ENCODE data around the gene TRPV3. TPM values are rescaled to one million over a fixed set of nuclear protein-coding genes. Genes with fewer than 3 reads are reported as not detected.

TRPV3 gene
- total RNA-seq, 1 donor from 2014 or later: 0.16 TPM

DNA sequence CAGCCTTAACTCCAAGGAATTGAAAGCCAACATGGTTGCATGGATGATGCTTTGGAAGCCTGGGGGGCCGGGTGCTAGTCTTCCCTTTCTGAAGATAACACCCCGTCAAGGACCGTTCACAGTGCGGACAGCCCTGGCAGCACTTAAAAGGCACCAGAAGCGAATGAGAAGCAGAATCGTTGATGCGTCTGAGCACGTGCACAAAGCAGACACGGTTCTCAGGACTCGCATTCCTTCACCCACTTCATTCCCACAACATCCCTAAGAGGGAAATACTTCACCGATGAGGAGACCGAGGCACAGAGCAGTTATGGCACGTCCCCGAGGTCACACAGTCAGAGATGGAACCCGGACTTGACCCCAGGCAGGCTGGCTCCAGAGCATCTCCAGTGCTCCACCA is 37.4 kb upstream of the TRPV3 start:
- no peak overlapping the region for H3K4me3 Mint-ChIP-seq (ENCODE audit: unreplicated experiment)
- no peak overlapping the region for H2AFZ ChIP-seq (ENCODE audit: low read depth, low read length)
- H4K20me1 ChIP-seq (ENCODE audit: insufficient read depth, low read length): no peaks in the 10 kb centered on the region

GRCh38 chr17:3594051-3594800 is 36.6 kb upstream of the TRPV3 start:
- Histone ChIP-seq H3K4me1 (ENCODE audit: insufficient read depth, low read length) (peaks cover 17% of the 10 kb centered on the region), H3K36me3 (ENCODE audit: insufficient read depth, low read length) (no peaks in the 10 kb centered on the region), H3K4me2 (ENCODE audit: low read length) (peak overlapping the region; percentile 78), H3K4me3 (ENCODE audit: insufficient read depth, low read depth, low read length) (no peak overlapping the region), H3K27me3 (ENCODE audit: insufficient read depth, low read length) (no peaks in the 10 kb centered on the region), H2AFZ (ENCODE audit: low read depth, low read length) (no peak overlapping the region), H4K20me1 (ENCODE audit: insufficient read depth, low read length) (no peaks in the 10 kb centered on the region), H3K79me2 (ENCODE audit: insufficient read depth, low read length) (no peaks in the 10 kb centered on the region), H3K9me3 (ENCODE audit: insufficient read depth, low read depth, low read length) (no peaks in the 10 kb centered on the region), H3K27ac (ENCODE audit: low read depth, low read length) (peak overlapping the region; percentile 93), H3K9ac (ENCODE audit: low read length) (peak overlapping the region; percentile 77)
- no peak overlapping the region for H3K27ac Mint-ChIP-seq (ENCODE audit: unreplicated experiment)
- DNase-seq (ENCODE audit: low read depth): peak; percentile 86
- H3K27me3 Mint-ChIP-seq (ENCODE audit: low read depth, unreplicated experiment): no peaks in the 10 kb centered on the region
- no peaks in the 10 kb centered on the region for H3K9me3 Mint-ChIP-seq (ENCODE audit: unreplicated experiment)
- H3K4me1 Mint-ChIP-seq (ENCODE audit: low read depth, unreplicated experiment): peaks cover 8% of the 10 kb centered on the region
- H3K36me3 Mint-ChIP-seq (ENCODE audit: low read depth, unreplicated experiment): peaks cover 16% of the 10 kb centered on the region
- H3K4me3 Mint-ChIP-seq (ENCODE audit: unreplicated experiment): no peak overlapping the region
- no peak for TF ChIP-seq EZH2 (IDR thresholded peaks at IDR 0.05; ENCODE audit: insufficient read depth, low read length)
- TF ChIP-seq, protein P1, sequence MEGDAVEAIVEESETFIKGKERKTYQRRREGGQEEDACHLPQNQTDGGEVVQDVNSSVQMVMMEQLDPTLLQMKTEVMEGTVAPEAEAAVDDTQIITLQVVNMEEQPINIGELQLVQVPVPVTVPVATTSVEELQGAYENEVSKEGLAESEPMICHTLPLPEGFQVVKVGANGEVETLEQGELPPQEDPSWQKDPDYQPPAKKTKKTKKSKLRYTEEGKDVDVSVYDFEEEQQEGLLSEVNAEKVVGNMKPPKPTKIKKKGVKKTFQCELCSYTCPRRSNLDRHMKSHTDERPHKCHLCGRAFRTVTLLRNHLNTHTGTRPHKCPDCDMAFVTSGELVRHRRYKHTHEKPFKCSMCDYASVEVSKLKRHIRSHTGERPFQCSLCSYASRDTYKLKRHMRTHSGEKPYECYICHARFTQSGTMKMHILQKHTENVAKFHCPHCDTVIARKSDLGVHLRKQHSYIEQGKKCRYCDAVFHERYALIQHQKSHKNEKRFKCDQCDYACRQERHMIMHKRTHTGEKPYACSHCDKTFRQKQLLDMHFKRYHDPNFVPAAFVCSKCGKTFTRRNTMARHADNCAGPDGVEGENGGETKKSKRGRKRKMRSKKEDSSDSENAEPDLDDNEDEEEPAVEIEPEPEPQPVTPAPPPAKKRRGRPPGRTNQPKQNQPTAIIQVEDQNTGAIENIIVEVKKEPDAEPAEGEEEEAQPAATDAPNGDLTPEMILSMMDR (IDR thresholded peaks at IDR 0.05; ENCODE audit: insufficient read depth, low read depth, low read length): no peak
- FAIRE-seq: no peak

More for the DNA sequence above, 37.4 kb upstream of the TRPV3 start:
- H3K36me3 Mint-ChIP-seq (ENCODE audit: low read depth, unreplicated experiment): peaks cover 11% of the 10 kb centered on the region
- Histone ChIP-seq H3K27ac (ENCODE audit: low read depth, low read length) (peak overlapping the region; percentile 93), H3K36me3 (ENCODE audit: insufficient read depth, low read length) (no peaks in the 10 kb centered on the region), H3K79me2 (ENCODE audit: insufficient read depth, low read length) (no peaks in the 10 kb centered on the region), H3K4me2 (ENCODE audit: low read length) (peak overlapping the region; percentile 78), H3K4me3 (ENCODE audit: insufficient read depth, low read depth, low read length) (no peak overlapping the region), H3K4me1 (ENCODE audit: insufficient read depth, low read length) (peaks cover 17% of the 10 kb centered on the region), H3K9me3 (ENCODE audit: insufficient read depth, low read depth, low read length) (no peaks in the 10 kb centered on the region), H3K27me3 (ENCODE audit: insufficient read depth, low read length) (no peaks in the 10 kb centered on the region), H3K9ac (ENCODE audit: low read length) (peak overlapping the region; percentile 77)
- no peaks in the 10 kb centered on the region for H3K27me3 Mint-ChIP-seq (ENCODE audit: low read depth, unreplicated experiment)
- TF ChIP-seq, protein P1 (IDR thresholded peaks at IDR 0.05; ENCODE audit: insufficient read depth, low read depth, low read length): no peak
- TF ChIP-seq EZH2 (IDR thresholded peaks at IDR 0.05; ENCODE audit: insufficient read depth, low read length): no peak
- FAIRE-seq: no peak
- H3K27ac Mint-ChIP-seq (ENCODE audit: unreplicated experiment): peak overlapping the region; percentile 69
- DNase-seq (ENCODE audit: low read depth): peak; percentile 64
- no peaks in the 10 kb centered on the region for H3K9me3 Mint-ChIP-seq (ENCODE audit: unreplicated experiment)
- peaks cover 8% of the 10 kb centered on the region for H3K4me1 Mint-ChIP-seq (ENCODE audit: low read depth, unreplicated experiment)

- no peak overlapping the region for H3K4me3 Mint-ChIP-seq (ENCODE audit: unreplicated experiment)
- Histone ChIP-seq H3K27me3 (ENCODE audit: insufficient read depth, low read length) (no peaks in the 10 kb centered on the region), H3K4me3 (ENCODE audit: insufficient read depth, low read depth, low read length) (no peak overlapping the region), H3K9me3 (ENCODE audit: insufficient read depth, low read depth, low read length) (no peaks in the 10 kb centered on the region), H3K4me2 (ENCODE audit: low read length) (no peak overlapping the region), H2AFZ (ENCODE audit: low read depth, low read length) (no peak overlapping the region), H4K20me1 (ENCODE audit: insufficient read depth, low read length) (no peaks in the 10 kb centered on the region), H3K27ac (ENCODE audit: low read depth, low read length) (peak overlapping the region; percentile 38), H3K36me3 (ENCODE audit: insufficient read depth, low read length) (no peaks in the 10 kb centered on the region), H3K4me1 (ENCODE audit: insufficient read depth, low read length) (peaks cover 17% of the 10 kb centered on the region), H3K9ac (ENCODE audit: low read length) (peak overlapping the region; percentile 35), H3K79me2 (ENCODE audit: insufficient read depth, low read length) (no peaks in the 10 kb centered on the region)
- no peak for TF ChIP-seq EZH2 (IDR thresholded peaks at IDR 0.05; ENCODE audit: insufficient read depth, low read length)
- TF ChIP-seq, protein P1 (IDR thresholded peaks at IDR 0.05; ENCODE audit: insufficient read depth, low read depth, low read length): no peak
- no peaks in the 10 kb centered on the region for H3K9me3 Mint-ChIP-seq (ENCODE audit: unreplicated experiment)
- H3K4me1 Mint-ChIP-seq (ENCODE audit: low read depth, unreplicated experiment): peaks cover 8% of the 10 kb centered on the region
- no peak for DNase-seq (ENCODE audit: low read depth)
- no peak overlapping the region for H3K27ac Mint-ChIP-seq (ENCODE audit: unreplicated experiment)
- H3K36me3 Mint-ChIP-seq (ENCODE audit: low read depth, unreplicated experiment): peaks cover 16% of the 10 kb centered on the region
- no peak for FAIRE-seq
- H3K27me3 Mint-ChIP-seq (ENCODE audit: low read depth, unreplicated experiment): no peaks in the 10 kb centered on the region
Measured at GRCh38 chr17:3593384-3593783, 35.8 kb upstream of the TRPV3 start.

Measured in astrocyte (in vitro differentiated cells and primary cell).